GM19240 (cell line): ENCODE data around the gene CTDSPL.
"Not testable (repeated sequence)": the region's sequence is repeated elsewhere in the genome, so short reads cannot be mapped to it uniquely, and the experiment has no call there.

ENCODE experiments used
- DNase-seq: peaks from one replicate; pipeline ENCODE4 v3.0.0; 2011; ENCODE audit warnings: low spot score; ENCODE audit not compliant: insufficient read length

Gene CTDSPL

DNA sequence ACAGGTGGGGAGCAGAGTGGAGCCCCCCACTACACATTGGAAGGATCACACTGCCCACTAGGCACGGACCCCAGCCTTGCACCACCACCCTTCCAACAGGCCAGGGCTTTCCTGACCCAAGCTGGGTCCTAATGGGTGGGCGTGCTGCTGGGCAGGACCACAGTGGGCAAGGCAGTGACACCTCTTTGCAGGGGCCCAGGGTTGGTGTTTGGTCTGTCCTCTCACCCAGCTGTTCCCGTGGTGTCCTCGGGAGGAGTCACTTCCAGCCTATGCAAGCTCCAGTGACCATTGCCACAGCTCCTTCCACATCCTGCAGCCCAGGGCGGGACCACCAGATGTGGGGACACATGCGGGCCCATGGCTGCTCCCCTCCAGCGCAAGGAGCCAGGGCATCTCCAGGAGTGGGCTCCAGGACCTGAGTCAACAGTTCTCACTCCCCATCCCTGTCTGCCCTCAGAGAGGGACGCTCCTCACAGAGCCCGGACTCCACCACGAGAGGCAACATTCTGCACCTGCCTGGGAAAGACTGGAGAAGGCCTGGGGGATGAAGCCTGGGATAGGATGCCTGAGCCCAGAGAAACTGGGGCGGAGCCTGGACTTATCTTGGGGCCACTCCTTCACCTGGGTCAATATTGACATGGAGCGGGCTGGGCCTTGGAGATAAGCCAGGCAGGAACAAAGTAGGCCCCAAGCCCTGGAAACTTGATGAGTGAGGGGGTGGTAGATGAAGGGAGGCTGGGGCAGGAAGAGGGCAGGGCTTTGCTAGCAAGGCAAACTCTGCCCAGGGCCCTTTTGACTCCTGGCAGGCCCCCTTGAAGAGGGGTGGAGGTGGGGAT, 125.0 kb downstream of the CTDSPL start:
- DNase-seq, result no peak

DNA sequence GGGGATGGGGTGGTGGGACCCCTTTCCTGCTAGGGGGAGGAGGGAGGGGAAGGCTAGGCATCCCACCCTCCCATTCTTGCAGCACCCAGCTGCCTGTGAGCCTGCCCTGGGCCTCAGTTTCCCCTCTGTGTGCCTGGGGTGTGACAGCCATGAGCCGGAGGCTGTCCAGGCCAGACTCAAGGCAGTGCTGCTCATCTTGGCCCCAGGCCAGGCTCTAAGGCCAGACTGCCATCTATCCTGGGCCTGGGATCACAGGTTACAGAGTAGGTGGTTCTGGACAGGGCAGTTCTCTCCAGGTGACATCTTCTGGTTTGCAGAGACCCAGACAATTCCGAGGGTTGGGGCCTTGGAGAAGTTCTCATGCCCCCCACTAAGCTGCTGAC, 125.6 kb downstream of the CTDSPL start:
- DNase-seq, result no peak

DNA sequence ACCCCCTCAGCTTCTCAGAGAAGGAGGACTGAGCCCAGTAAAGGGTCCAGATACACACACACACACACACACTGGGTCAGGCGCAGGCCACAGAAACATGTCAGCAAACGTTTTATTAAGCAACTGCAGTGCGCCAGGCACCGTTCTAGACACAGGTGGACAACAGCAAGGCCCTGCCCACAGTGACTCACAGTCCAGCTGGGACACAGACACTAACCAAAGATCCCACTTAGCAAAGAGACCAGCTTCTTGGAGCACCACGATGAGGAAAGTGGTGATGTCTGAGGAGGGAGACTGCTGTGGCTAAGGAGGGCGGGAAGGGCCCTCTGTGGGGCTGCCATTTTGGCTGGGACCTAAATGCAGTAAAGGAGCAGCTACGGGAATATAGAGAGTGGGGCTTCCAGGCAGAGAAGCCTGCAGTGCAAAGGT, 126.1 kb downstream of the CTDSPL start:
- DNase-seq, result no peak

- DNase-seq, result not testable (repeated sequence)
Measured at GRCh38 chr3:37988376-37988775, 126.7 kb downstream of the CTDSPL start.

GRCh38 chr3:37988931-37989525, 127.3 kb downstream of the CTDSPL start:
- no peak for DNase-seq

DNA sequence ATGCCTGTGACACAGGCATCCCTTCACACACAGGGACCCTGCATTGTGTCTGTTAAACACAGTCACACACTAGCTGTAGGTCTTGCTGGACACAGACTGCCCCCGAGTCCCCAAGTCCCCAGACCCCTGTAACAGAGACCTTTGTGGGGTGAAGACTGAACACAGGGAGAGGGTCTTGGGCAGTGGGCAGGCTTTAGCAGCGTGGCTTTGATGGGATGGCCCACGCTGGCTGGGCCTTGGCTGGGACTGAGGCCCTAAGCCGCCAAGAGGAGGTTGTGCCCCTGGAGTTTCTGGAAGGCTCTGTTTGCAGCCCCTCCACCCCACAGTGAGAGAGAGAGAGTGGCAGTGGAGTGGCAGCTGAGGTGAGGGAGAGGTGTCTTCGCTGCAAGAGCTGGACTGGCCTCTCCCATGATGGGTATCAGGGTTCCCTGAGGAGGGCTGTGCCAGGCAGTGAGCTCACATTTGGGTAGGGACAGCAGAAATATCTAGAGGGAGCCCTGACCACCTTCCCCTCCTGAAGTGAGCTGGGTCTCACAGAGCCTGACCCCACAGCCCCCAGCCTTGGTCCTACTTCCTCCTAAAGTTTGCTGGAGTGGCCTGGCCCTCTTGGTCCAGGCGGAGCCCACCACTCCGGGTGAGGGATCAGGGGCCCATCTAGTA, 128.3 kb downstream of the CTDSPL start:
- DNase-seq, result no peak

- DNase-seq, result no peak
Measured at GRCh38 chr3:37990527-37990926, 128.8 kb downstream of the CTDSPL start, which contains the start of gene VILL. TSS of gene VILL (plus strand) at chr3:37990786. CDS start at chr3:37993673, 2,887 bp downstream.

DNA sequence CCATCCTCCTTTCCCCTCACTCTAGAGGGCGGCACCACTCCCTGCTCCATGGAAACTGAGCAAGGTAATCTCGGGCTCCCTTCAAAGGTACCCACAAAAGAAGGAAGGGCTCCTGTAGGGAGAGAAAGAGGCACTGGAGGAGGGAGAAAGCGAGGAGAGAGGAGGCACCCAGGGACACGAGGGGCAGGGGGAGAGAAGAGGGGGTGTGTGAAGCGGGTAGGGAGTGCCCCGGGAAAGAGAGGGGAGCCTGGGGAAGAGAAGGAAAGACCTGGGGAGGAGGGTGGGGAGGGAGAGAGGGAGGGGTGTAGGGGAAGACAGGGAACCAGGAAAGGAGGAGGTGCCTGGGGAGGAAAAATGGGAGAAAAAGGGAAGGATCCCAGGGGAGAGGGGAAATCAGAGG, 129.4 kb downstream of the CTDSPL start:
- DNase-seq, result no peak

DNA sequence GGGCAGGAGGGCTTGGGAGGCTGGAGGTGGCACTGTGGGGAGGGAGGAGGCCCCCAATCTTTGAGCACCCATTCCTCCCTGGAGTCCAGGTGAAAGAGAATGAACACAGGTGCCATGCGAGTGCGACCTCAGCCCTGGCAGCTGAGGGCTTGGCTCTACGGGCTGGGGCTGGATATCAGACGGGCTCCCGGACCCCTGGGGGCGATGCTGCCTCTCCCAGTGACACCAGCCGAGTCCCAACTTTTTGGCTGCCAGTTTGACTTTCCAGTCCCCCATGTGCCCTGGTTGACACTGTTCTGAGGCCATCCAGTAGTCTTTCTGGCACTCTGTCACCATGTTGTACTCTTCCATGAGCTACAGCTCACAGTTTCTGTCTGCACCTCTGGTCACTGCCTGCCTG, 130.1 kb downstream of the CTDSPL start:
- DNase-seq, result no peak

- no peak for DNase-seq
Measured at GRCh38 chr3:37992271-37993066, 130.8 kb downstream of the CTDSPL start.

GRCh38 chr3:37993067-37993455, 131.4 kb downstream of the CTDSPL start:
- no peak for DNase-seq

- DNase-seq, result no peak
Measured at GRCh38 chr3:37993460-37993819, 131.8 kb downstream of the CTDSPL start.

GRCh38 chr3:37993820-37994638, 132.3 kb downstream of the CTDSPL start:
- DNase-seq, result peak; percentile 57

GRCh38 chr3:37994639-37994972, 132.9 kb downstream of the CTDSPL start:
- DNase-seq, result no peak

DNA sequence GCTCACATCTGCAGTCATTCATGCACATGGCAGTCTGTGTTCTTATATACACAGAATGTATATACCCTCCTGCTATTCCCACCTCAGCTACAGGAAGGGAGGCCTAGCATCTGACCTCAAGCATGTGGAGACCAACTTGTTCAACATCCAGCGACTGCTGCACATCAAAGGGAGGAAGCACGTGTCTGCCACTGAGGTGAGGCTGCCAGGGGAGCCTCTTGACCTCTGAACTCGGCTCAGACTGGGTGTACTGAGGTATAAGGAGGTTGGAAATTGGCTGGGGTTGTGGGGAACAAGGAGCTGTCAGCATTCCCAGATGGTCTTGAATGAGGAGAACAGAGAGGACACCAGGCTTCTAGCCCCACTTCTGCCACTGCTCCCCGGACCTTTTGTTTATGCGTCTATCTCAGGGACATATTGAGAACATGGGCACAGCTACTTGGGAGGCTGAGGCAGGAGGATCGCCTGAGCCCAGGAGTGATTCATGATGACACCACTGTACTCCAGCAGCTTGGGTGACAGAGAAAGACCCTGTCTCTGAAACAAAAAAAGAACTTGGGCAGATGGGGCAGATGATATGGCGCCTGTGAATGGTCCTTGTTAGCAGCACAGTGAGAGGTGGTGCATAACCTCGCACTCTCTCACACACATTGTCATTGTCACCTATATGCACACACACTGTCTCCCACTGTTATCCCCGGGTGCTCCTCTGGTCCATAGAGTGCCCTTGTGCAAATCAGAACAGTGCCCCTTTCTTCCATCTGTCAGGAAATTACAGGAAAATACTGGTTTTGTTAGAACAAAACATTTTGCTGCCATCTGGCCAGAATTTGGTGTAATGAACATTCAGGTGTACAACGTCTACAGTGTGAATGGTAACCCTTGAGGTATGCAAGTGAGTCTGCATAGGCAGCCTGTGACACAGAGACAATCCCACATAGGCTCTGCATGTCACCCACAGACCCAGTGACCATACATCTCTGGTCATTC, 134.3 kb downstream of the CTDSPL start:
- no peak for DNase-seq

GRCh38 chr3:37996785-37997301, 135.2 kb downstream of the CTDSPL start:
- DNase-seq, result peak; percentile 75

DNA sequence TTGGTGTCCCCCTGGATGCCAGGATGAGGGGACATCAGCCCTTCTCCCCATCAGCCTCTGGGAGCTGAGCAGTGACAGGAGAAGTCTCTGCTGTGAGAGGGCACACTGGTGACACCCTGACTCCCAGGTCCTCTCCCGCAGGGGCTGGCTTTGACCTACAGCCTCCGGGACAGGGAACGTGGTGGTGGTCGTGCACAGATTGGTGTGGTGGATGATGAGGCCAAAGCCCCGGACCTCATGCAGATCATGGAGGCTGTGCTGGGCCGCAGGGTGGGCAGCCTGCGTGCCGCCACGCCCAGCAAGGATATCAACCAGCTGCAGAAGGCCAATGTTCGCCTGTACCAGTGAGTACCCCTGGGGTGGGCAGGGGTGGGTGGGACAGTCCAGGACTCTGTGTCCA, 135.7 kb downstream of the CTDSPL start:
- DNase-seq, result no peak

GRCh38 chr3:37997791-37998370, 136.2 kb downstream of the CTDSPL start:
- no peak for DNase-seq

DNA sequence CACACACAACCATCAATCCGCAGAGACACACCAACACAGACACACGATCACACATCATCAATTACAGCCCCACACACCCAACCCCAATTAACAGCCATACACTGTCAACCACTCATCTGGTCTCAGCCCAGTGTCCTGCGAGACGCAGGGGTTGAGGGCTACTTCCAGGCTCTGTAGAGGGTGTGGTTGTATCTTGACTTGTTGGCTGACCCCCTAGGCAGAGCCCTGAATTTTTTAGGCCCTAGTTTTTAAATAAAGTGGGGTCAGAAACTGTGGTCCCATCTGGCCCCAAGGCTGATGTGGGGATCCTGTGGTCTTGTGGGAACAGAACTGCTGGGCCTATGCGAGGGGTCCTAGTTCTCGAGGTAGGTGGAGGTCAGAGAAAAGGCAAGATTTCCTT, 138.2 kb downstream of the CTDSPL start:
- no peak for DNase-seq
